ENCODE data around the gene GNB1. TPM values are rescaled to one million over a fixed set of nuclear protein-coding genes. Genes with fewer than 3 reads are reported as not detected.
A peak's percentile ranks its signal among the peaks of the same experiment; 100 is the strongest.
"Not testable (repeated sequence)": the region's sequence is repeated elsewhere in the genome, so short reads cannot be mapped to it uniquely, and the experiment has no call there.

GNB1 gene
- total RNA-seq, 8 experiments from 2014 or later, result 70.0 to 394 (median 196) TPM

DNA sequence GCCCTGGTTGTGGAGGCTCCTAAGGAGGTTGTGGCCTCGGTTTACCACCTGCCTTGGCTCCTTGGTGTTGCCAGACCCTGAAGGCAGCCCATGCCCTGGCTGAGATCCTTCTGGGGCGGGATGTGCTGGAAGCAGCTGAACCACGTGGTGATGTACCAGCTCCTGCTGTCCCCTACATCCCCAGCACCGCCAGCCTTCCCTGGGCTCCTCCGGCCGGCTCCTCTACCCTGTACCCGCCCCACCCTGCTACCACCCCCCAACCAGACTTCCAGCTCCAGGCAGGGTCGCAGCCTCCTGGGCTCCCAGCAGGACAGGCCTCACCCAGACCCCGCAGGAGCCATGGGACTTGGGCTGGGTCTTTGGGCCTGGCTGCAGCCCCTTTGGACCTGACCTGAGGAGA, 140.9 kb downstream of the GNB1 start:
- H3K27ac ChIP-seq; H3K4me3 ChIP-seq; ATAC-seq (replicated peaks in 6 of 8): not testable (repeated sequence)
- WGBS, 10 experiments, result no CpG with 5 or more reads among the region's 9 CpGs
- H3K4me1 ChIP-seq (replicated peaks in 1 of 2), result peaks cover 18 to 20% of the 10 kb centered on the region in 2 donors
- in situ Hi-C loops (cut with MboI; ENCODE audit: low pct_unique_long_range_greater_than_20kb in 2 of 9, low sequenced_read_pairs in 9 of 9, unreplicated experiment in 9 of 9), result loop anchor here in 1 of 9 experiments (25.0 kb wide), 1 partner anchor 162 kb away; the partner anchor contains the start of genes CALML6 and TMEM52

DNA sequence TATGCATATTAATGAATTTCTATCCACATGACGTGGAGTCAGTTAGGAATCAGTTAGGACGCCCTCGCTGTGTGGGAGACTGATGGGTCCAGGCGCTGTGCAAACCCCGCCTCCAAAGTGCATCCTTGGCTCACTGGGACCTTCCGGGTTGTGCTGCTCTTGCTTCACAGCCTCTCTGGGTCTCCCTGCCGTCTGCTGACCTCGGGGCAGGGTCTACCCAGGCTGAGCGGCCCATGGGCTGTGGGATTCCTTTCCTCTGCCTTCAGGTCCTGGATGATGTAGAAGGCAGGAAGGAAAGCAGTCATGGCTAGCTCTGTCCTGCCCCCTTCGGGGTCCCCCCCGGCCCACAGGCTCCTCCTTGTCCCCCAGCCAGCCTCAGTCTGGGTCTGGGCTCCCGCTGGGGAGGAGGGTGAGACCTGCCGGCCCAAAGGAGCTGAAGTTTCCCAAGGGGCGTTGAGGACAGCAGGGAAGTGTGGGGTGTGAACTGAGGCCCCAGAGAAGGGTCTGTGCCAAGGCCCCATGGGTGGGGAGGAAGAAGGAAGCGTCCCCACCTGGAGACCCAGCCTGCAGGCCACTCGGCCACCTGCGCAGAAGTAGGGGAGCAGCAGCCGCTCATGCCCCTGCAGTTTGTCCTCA, 142.1 kb downstream of the GNB1 start:
- in situ Hi-C loops (cut with MboI; ENCODE audit: low pct_unique_long_range_greater_than_20kb in 2 of 9, low sequenced_read_pairs in 9 of 9, unreplicated experiment in 9 of 9), result no loop called here
- Histone ChIP-seq H3K4me3 (no peak overlapping the region), H3K27ac (peak overlapping the region in 1 of 2 donors; percentile 24), H3K4me1 (replicated peaks in 1 of 2) (peaks cover 18 to 20% of the 10 kb centered on the region in 2 donors)
- 36 to 68% (median 50%) methylated on average over 5 to 9 of the region's 18 CpGs; no CpG with 5 or more reads in 4 of the 10 experiments for WGBS, 10 experiments
- ATAC-seq (replicated peaks in 6 of 8), result peak in 1 of 8 experiments; percentile 6

GRCh38 chr1:1746566-1746909, 144.3 kb downstream of the GNB1 start:
- ATAC-seq (replicated peaks in 6 of 8), result peak; percentile 69 to 90 (median 82)
- Histone ChIP-seq H3K27ac (peak overlapping the region; percentile 100), H3K4me3 (peak overlapping the region; percentile 39 to 64 (median 46))
- H3K4me1 ChIP-seq (replicated peaks in 1 of 2); in situ Hi-C loops (cut with MboI; ENCODE audit: low pct_unique_long_range_greater_than_20kb in 2 of 9, low sequenced_read_pairs in 9 of 9, unreplicated experiment in 9 of 9): not testable (repeated sequence)
- WGBS, 10 experiments, result no CpG with 5 or more reads among the region's 35 CpGs

- WGBS, 10 experiments, result no CpG with 5 or more reads among the region's 101 CpGs
- in situ Hi-C loops (cut with MboI; ENCODE audit: low pct_unique_long_range_greater_than_20kb in 2 of 9, low sequenced_read_pairs in 9 of 9, unreplicated experiment in 9 of 9); H3K4me1 ChIP-seq (replicated peaks in 1 of 2): not testable (repeated sequence)
- Histone ChIP-seq H3K27ac (peak overlapping the region; percentile 100), H3K4me3 (peak overlapping the region; percentile 39 to 64 (median 46))
- peak; percentile 70 to 89 (median 82) for ATAC-seq (replicated peaks in 6 of 8)
Measured at GRCh38 chr1:1745651-1746565, 145.0 kb downstream of the GNB1 start.

- H3K4me1 ChIP-seq (replicated peaks in 1 of 2); in situ Hi-C loops (cut with MboI; ENCODE audit: low pct_unique_long_range_greater_than_20kb in 2 of 9, low sequenced_read_pairs in 9 of 9, unreplicated experiment in 9 of 9); ATAC-seq (replicated peaks in 6 of 8); H3K27ac ChIP-seq; H3K4me3 ChIP-seq: not testable (repeated sequence)
- WGBS, 10 experiments, result 67 to 100% (median 86%) methylated on average over 1 to 10 of the region's 11 CpGs; no CpG with 5 or more reads in 6 of the 10 experiments
Measured at GRCh38 chr1:1742529-1742928, 148.4 kb downstream of the GNB1 start.

- in situ Hi-C loops (cut with MboI; ENCODE audit: low pct_unique_long_range_greater_than_20kb in 2 of 9, low sequenced_read_pairs in 9 of 9, unreplicated experiment in 9 of 9); H3K4me3 ChIP-seq; H3K27ac ChIP-seq; H3K4me1 ChIP-seq (replicated peaks in 1 of 2): not testable (repeated sequence)
- peak in 2 of 8 experiments; percentile 34 to 70 for ATAC-seq (replicated peaks in 6 of 8)
- 0 to 100% (median 89%) methylated on average over 2 to 9 of the region's 12 CpGs; no CpG with 5 or more reads in 3 of the 10 experiments for WGBS, 10 experiments
Measured at GRCh38 chr1:1741013-1741412, 149.9 kb downstream of the GNB1 start.

GRCh38 chr1:1738799-1739337, 152.0 kb downstream of the GNB1 start:
- H3K27ac ChIP-seq; in situ Hi-C loops (cut with MboI; ENCODE audit: low pct_unique_long_range_greater_than_20kb in 2 of 9, low sequenced_read_pairs in 9 of 9, unreplicated experiment in 9 of 9); H3K4me3 ChIP-seq; H3K4me1 ChIP-seq (replicated peaks in 1 of 2): not testable (repeated sequence)
- WGBS, 10 experiments, result no CpG with 5 or more reads among the region's 22 CpGs
- ATAC-seq (replicated peaks in 6 of 8), result peak in 3 of 8 experiments; percentile 19 to 30 (median 21)

GRCh38 chr1:1737675-1738590, 153.0 kb downstream of the GNB1 start:
- H3K27ac ChIP-seq; H3K4me3 ChIP-seq; in situ Hi-C loops (cut with MboI; ENCODE audit: low pct_unique_long_range_greater_than_20kb in 2 of 9, low sequenced_read_pairs in 9 of 9, unreplicated experiment in 9 of 9); H3K4me1 ChIP-seq (replicated peaks in 1 of 2): not testable (repeated sequence)
- WGBS, 10 experiments, result no CpG with 5 or more reads among the region's 44 CpGs
- ATAC-seq (replicated peaks in 6 of 8), result peak in 5 of 8 experiments; percentile 15 to 51 (median 29)

Other genes starting within 250 kb of the GNB1 start
- 10 to 100 TPM; 15.5 to 32.9 (median 23.5) TPM for gene CDK11B, start 232.1 kb downstream of the GNB1 start, total RNA-seq
- gene SLC35E2B, start 198.3 kb downstream of the GNB1 start, total RNA-seq, result 10 to 100 TPM; 35.5 to 98.7 (median 58.9) TPM
- gene CDK11A, start 166.7 kb downstream of the GNB1 start, total RNA-seq, result 10 to 100 TPM; 17.8 to 44.6 (median 25.1) TPM
- 100 to 1,000 TPM in 1 of 8 experiments, 10 to 100 TPM in 7; 28.6 to 103 (median 41.1) TPM for gene NADK, start 112.6 kb downstream of the GNB1 start, total RNA-seq
- gene CALML6, start 24.2 kb upstream of the GNB1 start, total RNA-seq, result 1 to 10 TPM in 3 of 8 experiments, under 1 TPM in 5; 0.22 to 1.9 (median 0.70) TPM
- gene TMEM52, start 28.2 kb upstream of the GNB1 start, total RNA-seq, result 1 to 10 TPM in 7 of 8 experiments, under 1 TPM in 1; 0.71 to 7.1 (median 2.7) TPM
- gene CFAP74, start 112.7 kb upstream of the GNB1 start, total RNA-seq, result 1 to 10 TPM in 2 of 8 experiments, under 1 TPM in 5, not detected in 1; 0.22 to 3.7 (median 0.46) TPM
- gene GABRD, start 128.3 kb upstream of the GNB1 start, total RNA-seq, result 1 to 10 TPM in 2 of 8 experiments, under 1 TPM in 5, not detected in 1; 0.16 to 2.7 (median 0.46) TPM
- 10 to 100 TPM in 5 of 8 experiments, 1 to 10 TPM in 3; 1.1 to 39.0 (median 23.6) TPM for gene PRKCZ, start 159.3 kb upstream of the GNB1 start, total RNA-seq